Stimulated activated memory B cell treated with anti-CD40 and anti-IgM and Interleukin-4, amounts not matched to agents 10 μg/mL and 1 μg/mL and 100 μg/mL, for 72 hours (primary cell): ENCODE results near the gene KIAA1614.

Experiments used
- ATAC-seq: fragments of 150-1000 bp; cut with Tn5 transposase; 2 replicates; pipeline ENCODE4 v1.10.0; 2021
- H3K27ac Mint-ChIP-seq: one replicate; pipeline ENCODE4 v1.8.0; 2022; ENCODE audit warnings: mild to moderate bottlenecking, mixed read lengths
- H3K27me3 Mint-ChIP-seq: one replicate; pipeline ENCODE4 v1.8.0; 2022; ENCODE audit warnings: mixed read lengths
- H3K36me3 Mint-ChIP-seq: one replicate; pipeline ENCODE4 v1.8.0; 2022; ENCODE audit warnings: mixed read lengths
- H3K4me1 Mint-ChIP-seq: one replicate; pipeline ENCODE4 v1.8.0; 2022; ENCODE audit warnings: mixed read lengths
- H3K4me3 Mint-ChIP-seq: one replicate; pipeline ENCODE4 v1.8.0; 2022; ENCODE audit warnings: mild to moderate bottlenecking, moderate library complexity, mixed read lengths
- H3K9me3 Mint-ChIP-seq: one replicate; pipeline ENCODE4 v1.8.0; 2022; ENCODE audit warnings: mixed read lengths

The KIAA1614 gene

DNA sequence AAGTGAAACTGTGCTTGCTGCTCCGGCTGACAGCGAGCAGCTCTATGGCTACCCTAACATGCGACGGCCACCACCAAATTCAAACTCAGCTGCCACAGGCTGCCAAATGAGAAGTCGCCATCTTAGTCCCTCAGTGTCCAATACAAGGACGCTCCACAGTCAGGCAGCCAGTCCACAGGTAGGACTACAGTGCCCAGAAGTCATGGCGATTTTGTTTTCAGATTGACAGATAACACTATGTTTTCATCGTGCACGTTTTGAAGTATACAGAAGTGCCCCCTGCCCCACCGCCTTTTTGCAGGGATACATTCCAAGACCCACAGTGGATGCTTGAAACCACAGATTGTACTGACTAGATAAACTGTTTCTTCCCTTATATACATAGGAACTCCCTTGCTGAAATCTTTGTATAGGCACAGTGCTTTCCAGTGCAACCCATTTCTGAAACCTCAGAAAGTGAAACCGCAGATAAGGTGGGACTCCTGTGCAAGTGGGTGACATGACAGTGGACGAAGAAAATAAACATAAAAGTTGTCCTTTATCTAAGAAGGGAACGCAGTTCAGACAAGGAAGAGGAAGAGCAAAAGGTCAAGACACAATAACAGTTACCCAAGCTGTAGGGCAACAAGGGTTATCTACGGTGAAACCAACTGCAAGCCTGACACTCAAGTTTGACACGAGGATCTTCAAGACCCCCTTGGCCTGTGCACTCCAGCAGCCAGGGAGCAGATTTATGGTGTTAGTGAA is 57.8 kb downstream of the KIAA1614 start:
- no peaks in the 10 kb centered on the region for H3K9me3 Mint-ChIP-seq
- peaks cover 26% of the 10 kb centered on the region for H3K4me1 Mint-ChIP-seq
- ATAC-seq: no peak
- no peaks in the 10 kb centered on the region for H3K27me3 Mint-ChIP-seq
- no peak overlapping the region for H3K27ac Mint-ChIP-seq
- no peak overlapping the region for H3K4me3 Mint-ChIP-seq
- peaks cover 85% of the 10 kb centered on the region for H3K36me3 Mint-ChIP-seq

DNA sequence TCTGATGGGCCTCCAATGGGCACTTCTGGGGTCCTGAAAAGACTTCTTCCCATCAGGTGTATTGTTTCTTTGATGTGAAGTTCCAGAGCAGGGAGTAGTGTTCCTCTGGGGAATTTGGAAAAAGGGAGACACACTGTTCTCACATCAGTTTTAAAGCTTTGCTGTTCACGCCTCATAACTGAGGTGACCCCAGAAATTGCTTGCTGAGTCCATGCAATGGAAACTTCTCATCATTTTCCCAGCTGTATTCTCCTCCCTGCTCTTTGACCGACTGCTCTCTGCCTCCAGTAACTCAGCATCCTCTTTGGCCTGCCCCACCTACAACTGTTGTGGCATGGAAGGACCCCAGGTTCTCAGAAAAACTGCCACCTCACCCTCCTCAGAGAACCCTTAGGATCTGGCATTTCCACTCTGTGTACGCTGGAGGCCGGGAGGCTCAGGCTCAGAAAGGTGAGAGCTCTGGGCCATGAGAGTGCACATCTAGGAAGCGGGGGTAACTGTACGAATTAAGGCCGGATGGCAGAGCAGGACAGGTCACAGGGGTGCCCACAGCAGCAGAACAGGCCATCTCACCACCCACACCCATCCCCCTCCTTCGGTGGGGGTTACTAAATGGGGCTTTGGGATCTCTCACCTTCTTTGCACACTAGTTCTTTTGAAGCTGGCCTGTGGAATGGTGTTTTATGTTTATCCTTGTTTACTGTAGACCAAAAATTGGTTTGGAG is 58.7 kb downstream of the KIAA1614 start:
- no peaks in the 10 kb centered on the region for H3K9me3 Mint-ChIP-seq
- no peak overlapping the region for H3K4me3 Mint-ChIP-seq
- H3K27ac Mint-ChIP-seq: no peak overlapping the region
- no peak for ATAC-seq
- H3K27me3 Mint-ChIP-seq: no peaks in the 10 kb centered on the region
- H3K36me3 Mint-ChIP-seq: peaks cover 89% of the 10 kb centered on the region
- H3K4me1 Mint-ChIP-seq: peaks cover 21% of the 10 kb centered on the region

DNA sequence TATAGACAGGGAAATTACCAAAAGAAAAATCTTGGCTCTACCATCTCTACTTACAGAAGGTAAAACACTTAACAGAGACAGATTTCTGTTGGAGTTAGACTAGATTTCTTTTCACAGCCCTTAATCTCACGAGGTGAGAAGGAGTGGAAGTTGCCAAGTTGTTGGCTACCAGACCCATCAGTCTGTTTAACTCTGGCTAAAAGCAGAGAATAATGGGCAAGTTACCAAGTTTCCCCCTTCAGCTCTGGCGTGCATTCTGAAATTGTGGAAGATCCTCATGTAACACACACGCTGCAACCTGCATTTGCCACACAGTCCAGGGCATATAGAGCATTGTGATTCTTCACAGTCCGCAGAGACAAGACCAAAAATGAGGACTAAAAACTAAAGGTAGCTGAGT is 60.7 kb downstream of the KIAA1614 start:
- Mint-ChIP-seq H3K4me1 (peaks cover 14% of the 10 kb centered on the region), H3K9me3 (no peaks in the 10 kb centered on the region), H3K4me3 (no peak overlapping the region), H3K36me3 (peaks cover 75% of the 10 kb centered on the region), H3K27me3 (no peaks in the 10 kb centered on the region), H3K27ac (no peak overlapping the region)
- ATAC-seq: no peak

DNA sequence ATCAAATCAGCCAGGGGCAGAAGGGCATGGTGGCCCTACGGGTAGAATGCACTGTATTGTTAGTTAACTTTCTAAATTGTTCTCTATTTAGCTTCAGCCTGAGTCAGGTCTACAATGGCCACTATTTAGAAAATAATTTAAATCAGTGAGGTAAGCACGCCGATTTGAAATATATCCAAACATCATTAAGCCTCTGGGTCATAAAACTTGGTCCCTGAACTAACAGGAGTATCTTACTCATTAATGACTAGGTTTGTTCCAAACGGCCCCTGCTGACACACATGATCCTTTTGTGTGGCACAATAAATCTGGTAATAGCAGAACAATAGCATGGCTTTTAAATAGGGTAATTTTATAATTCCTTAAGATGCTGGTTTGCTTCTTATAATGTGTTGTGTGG is 61.5 kb downstream of the KIAA1614 start:
- H3K4me1 Mint-ChIP-seq: peaks cover 9% of the 10 kb centered on the region
- no peaks in the 10 kb centered on the region for H3K27me3 Mint-ChIP-seq

GRCh38 chr1:180975551-180975950 is 62.9 kb downstream of the KIAA1614 start:
- H3K4me1 Mint-ChIP-seq: no peaks in the 10 kb centered on the region
- no peaks in the 10 kb centered on the region for H3K9me3 Mint-ChIP-seq
- no peak overlapping the region for H3K27ac Mint-ChIP-seq
- no peak overlapping the region for H3K4me3 Mint-ChIP-seq
- ATAC-seq: no peak
- H3K36me3 Mint-ChIP-seq: peaks cover 67% of the 10 kb centered on the region
- H3K27me3 Mint-ChIP-seq: no peaks in the 10 kb centered on the region

More for the DNA sequence above, 61.5 kb downstream of the KIAA1614 start:
- H3K36me3 Mint-ChIP-seq: peaks cover 78% of the 10 kb centered on the region
- H3K9me3 Mint-ChIP-seq: no peaks in the 10 kb centered on the region
- ATAC-seq: no peak
- H3K4me3 Mint-ChIP-seq: no peak overlapping the region
- H3K27ac Mint-ChIP-seq: no peak overlapping the region

DNA sequence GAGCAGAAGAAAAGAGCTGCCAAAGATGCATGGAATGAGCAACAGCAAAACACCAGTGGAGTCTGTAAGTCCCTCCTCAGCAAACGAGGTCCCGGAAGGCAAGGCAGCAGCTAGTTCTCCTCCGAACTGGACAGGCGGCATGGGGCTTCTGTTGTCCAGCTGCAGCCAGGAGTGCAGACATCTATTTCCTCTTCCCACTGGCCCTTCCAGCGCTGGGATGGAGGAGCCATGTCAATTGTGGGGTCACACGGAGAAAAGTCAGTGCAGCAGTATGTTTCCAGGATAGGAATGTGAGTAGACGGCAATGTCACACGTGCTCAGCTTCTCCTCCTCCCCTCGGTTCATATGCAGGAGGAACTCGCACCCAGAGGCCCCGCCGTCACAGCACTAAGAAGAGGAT is 63.5 kb downstream of the KIAA1614 start:
- H3K27ac Mint-ChIP-seq: no peak overlapping the region
- peaks cover under 1% of the 10 kb centered on the region for H3K4me1 Mint-ChIP-seq
- peaks cover 62% of the 10 kb centered on the region for H3K36me3 Mint-ChIP-seq
- no peak for ATAC-seq
- H3K9me3 Mint-ChIP-seq: no peaks in the 10 kb centered on the region
- no peak overlapping the region for H3K4me3 Mint-ChIP-seq
- H3K27me3 Mint-ChIP-seq: no peaks in the 10 kb centered on the region

DNA sequence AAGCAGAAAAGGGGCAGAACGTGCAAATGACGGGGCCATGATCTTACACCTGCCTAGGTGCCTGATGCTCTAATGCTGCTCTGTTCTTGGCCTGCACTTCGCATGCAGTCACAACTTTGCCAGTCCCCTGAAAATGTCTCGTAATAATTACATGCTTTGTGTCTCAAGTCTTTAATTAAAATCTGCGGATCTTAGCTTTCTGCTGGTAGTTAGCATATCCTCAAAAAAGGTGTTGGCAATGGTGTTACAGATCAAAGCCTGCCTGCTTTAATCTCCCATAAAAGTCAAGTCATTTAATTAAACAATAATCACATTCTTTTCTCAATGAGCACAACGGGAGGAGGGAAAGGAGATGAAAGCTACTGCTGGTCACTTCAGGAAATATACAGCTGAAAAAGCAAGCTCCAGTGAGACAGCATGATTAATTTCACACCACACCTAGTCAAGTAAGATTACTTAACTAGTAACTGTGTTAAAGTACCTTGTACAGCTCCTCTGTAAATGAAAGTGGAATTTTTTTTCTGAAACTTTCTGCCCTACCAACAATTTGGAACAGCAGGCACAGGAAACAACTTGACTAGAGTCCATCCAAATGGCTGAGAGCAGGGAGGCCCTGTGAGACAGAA is 64.1 kb downstream of the KIAA1614 start:
- no peak overlapping the region for H3K4me3 Mint-ChIP-seq
- H3K27ac Mint-ChIP-seq: no peak overlapping the region
- H3K4me1 Mint-ChIP-seq: peaks cover 8% of the 10 kb centered on the region
- H3K27me3 Mint-ChIP-seq: no peaks in the 10 kb centered on the region
- H3K9me3 Mint-ChIP-seq: no peaks in the 10 kb centered on the region
- H3K36me3 Mint-ChIP-seq: peaks cover 61% of the 10 kb centered on the region
- no peak for ATAC-seq

DNA sequence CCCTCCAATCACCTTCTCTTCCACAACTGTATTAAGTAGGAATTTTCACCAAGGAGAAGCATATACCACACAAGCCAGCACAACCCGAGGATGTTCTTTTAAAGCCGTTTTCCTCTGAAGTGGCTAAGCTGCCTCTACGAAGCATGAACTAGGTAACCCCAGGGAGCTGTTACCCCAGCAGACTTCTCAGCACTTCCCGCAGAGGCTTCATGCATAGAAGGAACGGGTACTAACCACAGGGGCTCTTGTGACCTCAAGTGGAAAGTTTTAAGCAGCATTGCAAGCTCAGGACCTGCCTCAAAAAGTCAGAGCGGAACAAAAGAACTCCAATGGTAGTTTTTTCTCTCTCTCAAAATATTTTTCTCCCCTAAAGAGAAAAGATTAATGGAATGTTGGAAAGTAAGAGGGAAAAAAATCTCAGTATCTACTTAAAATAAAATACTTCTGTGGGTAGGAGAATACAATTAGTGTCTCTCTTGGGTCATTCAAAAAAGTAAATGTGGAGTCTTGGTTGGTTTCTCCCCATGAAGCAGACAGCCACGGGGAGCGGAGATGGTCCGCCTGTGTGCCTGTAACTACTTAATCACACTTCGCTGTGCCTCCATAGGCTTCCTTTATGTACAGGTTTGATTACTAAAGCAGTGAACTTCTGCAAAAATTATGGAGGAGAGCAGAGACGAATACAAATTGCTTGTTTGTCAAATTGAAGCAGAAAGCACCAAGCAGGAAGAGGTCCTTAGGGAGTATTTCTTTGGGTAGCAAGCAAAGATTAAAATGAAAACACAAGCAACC is 69.1 kb downstream of the KIAA1614 start:
- ATAC-seq: peak; percentile 94
- Mint-ChIP-seq H3K4me3 (peak overlapping the region; percentile 51), H3K4me1 (peaks cover 20% of the 10 kb centered on the region), H3K9me3 (no peaks in the 10 kb centered on the region), H3K36me3 (peaks cover 56% of the 10 kb centered on the region), H3K27ac (peak overlapping the region; percentile 70), H3K27me3 (no peaks in the 10 kb centered on the region)

DNA sequence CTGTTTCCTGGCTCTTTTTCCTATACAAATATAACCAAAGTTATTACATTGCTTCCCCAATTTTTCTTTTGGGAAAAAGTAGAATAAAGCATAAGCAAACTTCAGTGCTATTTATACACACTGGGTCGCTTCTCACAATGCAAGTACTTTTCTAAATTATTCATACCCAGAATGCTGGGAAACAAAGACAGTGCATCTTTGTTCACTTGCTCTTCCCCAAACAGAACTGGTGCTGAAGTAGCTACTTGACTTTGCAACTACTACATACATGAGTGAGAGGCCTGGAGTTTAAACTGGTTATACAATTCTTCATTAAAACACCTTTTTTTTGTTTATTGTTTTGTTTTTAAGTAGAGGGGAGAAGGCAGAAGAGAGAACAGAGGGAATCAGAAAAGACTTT is 69.7 kb downstream of the KIAA1614 start:
- Mint-ChIP-seq H3K4me3 (no peak overlapping the region), H3K36me3 (peaks cover 63% of the 10 kb centered on the region), H3K4me1 (peaks cover 20% of the 10 kb centered on the region), H3K9me3 (no peaks in the 10 kb centered on the region), H3K27ac (peak overlapping the region; percentile 70), H3K27me3 (no peaks in the 10 kb centered on the region)
- ATAC-seq: no peak

DNA sequence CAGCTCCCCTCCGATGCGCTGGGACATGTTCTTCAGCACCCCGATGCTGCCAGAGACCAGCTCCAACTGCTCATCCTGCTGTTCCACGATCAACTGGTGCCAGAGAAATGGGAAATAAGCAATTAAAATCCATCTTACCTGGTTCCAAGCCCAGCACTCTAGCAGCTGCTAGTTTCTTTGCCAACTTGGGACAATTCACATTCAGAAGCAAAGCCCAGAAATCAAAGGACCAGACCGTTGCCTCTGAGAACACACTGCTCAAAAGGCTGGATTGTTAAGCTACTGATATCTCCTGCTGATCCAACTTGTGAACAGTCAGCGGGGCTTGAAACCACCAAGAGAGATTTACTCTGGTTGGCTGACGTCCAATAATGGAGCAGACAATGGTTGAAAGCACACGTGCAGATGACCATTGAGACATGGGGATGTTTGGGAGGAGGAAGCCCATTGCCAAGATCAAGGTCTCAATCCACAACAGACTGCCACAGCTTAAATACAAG is 75.6 kb downstream of the KIAA1614 start:
- peaks cover 73% of the 10 kb centered on the region for H3K36me3 Mint-ChIP-seq
- no peak overlapping the region for H3K27ac Mint-ChIP-seq
- ATAC-seq: no peak
- H3K4me1 Mint-ChIP-seq: no peaks in the 10 kb centered on the region
- no peaks in the 10 kb centered on the region for H3K9me3 Mint-ChIP-seq
- no peak overlapping the region for H3K4me3 Mint-ChIP-seq
- no peaks in the 10 kb centered on the region for H3K27me3 Mint-ChIP-seq

GRCh38 chr1:180994262-180994661 is 81.6 kb downstream of the KIAA1614 start:
- Mint-ChIP-seq H3K27ac (no peak overlapping the region), H3K27me3 (no peaks in the 10 kb centered on the region), H3K4me1 (peaks cover 6% of the 10 kb centered on the region), H3K36me3 (peaks cover 56% of the 10 kb centered on the region), H3K4me3 (no peak overlapping the region), H3K9me3 (no peaks in the 10 kb centered on the region)
- ATAC-seq: no peak

DNA sequence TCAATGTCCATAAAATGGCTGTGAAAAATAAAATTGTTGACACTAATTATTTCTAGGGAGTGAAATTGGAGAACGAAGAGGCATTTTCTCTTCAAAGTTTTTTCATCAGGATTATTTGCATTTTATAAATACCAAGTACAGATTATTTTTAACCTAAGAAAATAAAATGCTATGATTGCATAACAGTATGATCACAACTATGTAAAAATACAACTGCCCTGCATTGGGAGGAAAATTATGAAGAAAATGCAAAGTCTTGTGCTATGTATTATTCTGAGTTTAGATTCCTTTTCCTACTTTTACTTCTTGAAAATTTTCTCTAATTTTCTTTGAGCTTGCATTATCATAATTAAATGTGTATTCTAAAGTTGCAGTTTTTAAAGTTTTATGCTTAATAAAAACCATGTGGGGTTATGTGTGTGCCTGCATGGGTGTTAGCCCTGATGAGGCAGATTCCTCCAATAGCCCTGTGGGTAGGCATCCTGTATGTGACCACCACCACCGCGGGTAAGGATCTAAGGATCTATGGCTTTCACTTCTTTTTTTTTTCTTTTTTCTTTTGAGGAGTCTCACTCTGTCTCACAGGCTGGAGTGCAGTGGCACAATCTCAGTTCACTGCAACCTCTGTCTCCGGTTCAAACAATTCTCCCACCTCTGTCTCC is 85.3 kb downstream of the KIAA1614 start:
- H3K9me3 Mint-ChIP-seq: no peaks in the 10 kb centered on the region
- H3K4me1 Mint-ChIP-seq: peaks cover 6% of the 10 kb centered on the region
- no peak overlapping the region for H3K27ac Mint-ChIP-seq
- no peaks in the 10 kb centered on the region for H3K27me3 Mint-ChIP-seq
- no peak overlapping the region for H3K4me3 Mint-ChIP-seq
- peaks cover 58% of the 10 kb centered on the region for H3K36me3 Mint-ChIP-seq
- no peak for ATAC-seq
